Stomach (tissue), 9 donors: ENCODE measurements around the gene DBNDD2. TPM values are rescaled to one million over a fixed set of nuclear protein-coding genes. Genes with fewer than 3 reads are reported as not detected.

Experiments
- DNase-seq, 2 donors: peaks; one replicate each; pipeline versions ENCODE4 v3.0.0 to v3.0.0-alpha.2; 2013 to 2019
- H3K27ac ChIP-seq, 5 donors: fragments of 200-600 bp in 4 of 5; sonication (generic) in 4 of 5; one replicate each; pipeline ENCODE4 v1.5.1; 2013 to 2019; ENCODE audit warnings: mild to moderate bottlenecking in 1 of 5, moderate library complexity in 1 of 5
- H3K27me3 ChIP-seq, 3 donors: fragments of 200-600 bp; sonication (generic); one replicate each; pipeline ENCODE4 v1.5.1; 2017 to 2019; ENCODE audit warnings: mixed run types in 1 of 3
- H3K36me3 ChIP-seq, 4 donors: fragments of 200-600 bp; sonication (generic); 1 replicate in 3 of 4; 2 replicates in 1 of 4; pipeline ENCODE4 v1.5.1; 2016 to 2019
- H3K4me1 ChIP-seq, 4 donors: fragments of 200-600 bp; sonication (generic); one replicate each; pipeline ENCODE4 v1.5.1; 2016 to 2019
- H3K4me3 ChIP-seq, 4 donors: fragments of 200-600 bp; sonication (generic) in 3 of 4; one replicate each; pipeline ENCODE4 v1.5.1; 2016 to 2019; ENCODE audit warnings: mild to moderate bottlenecking in 1 of 4
- H3K9me3 ChIP-seq, 4 donors: fragments of 200-600 bp; sonication (generic); one replicate each; pipeline ENCODE4 v1.5.1; 2016 to 2019
- EP300 ChIP-seq: sonication (generic); formaldehyde crosslinking; IDR thresholded peaks from one replicate; pipeline ENCODE4 v1.6.1; 2017; ENCODE audit warnings: antibody characterized with exemption
- POLR2A ChIP-seq, 4 donors: fragments of 450-650 bp; IDR thresholded peaks; one replicate each; pipeline ENCODE4 v1.6.1; 2016; ENCODE audit warnings: antibody characterized with exemption in 4 of 4, control low read depth in 2 of 4, mild to moderate bottlenecking in 1 of 4, moderate library complexity in 1 of 4
- POLR2AphosphoS5 ChIP-seq, 3 donors: sonication (generic); formaldehyde crosslinking; IDR thresholded peaks; one replicate each; pipeline ENCODE4 v1.6.1; 2016; ENCODE audit warnings: antibody characterized with exemption in 3 of 3
- WGBS, 5 donors: extraction: QIAGEN DNeasy Blood & Tissue Kit in 3 of 5; methylation state at CpG; one replicate each; pipeline versions ENCODE4 v1.1.5 to v1.1.7; 2013 to 2018; 5-methylcytosine and 5-hydroxymethylcytosine counted together
- intact Hi-C: fragments of 100-400 bp; cut with DNase I; formaldehyde crosslinking; loops from one replicate; pipeline ENCODE4 v1.15.1; 2023; ENCODE audit warnings: low total_unique reads
- polyA plus RNA-seq, 3 donors: library from polyadenylated mRNA; stranded (reverse); fragments of 200-250 nt; gene quantifications; one replicate each; pipeline ENCODE4 v1.2.3, GENCODE V29; 2013
- total RNA-seq, 5 donors: library from RNA; depleted of rRNA; stranded (reverse); fragments of >200 nt; gene quantifications; one replicate each; pipeline versions ENCODE4 v1.1.0 to v1.2.3, GENCODE V29; 2014 to 2016
- TF ChIP-seq, protein P1 (sequence below), 7 experiments: fragments of 450-650 bp in 4 of 7; fragments of 200-600 bp in 3 of 7; sonication (generic) in 3 of 7; IDR thresholded peaks; one replicate each; pipeline ENCODE4 v1.5.1; 2016 to 2019; ENCODE audit warnings: antibody characterized with exemption in 7 of 7, control low read depth in 2 of 7, mild to moderate bottlenecking in 1 of 7
- donor health status: healthy with polysubstance abuse.
- donor health status: Bipolar disorder and iron deficiency.
- donor health status: healthy.

DBNDD2 gene
- total and polyA plus RNA-seq, 8 donors = 10.6 to 131 (median 58.1) TPM

DNA sequence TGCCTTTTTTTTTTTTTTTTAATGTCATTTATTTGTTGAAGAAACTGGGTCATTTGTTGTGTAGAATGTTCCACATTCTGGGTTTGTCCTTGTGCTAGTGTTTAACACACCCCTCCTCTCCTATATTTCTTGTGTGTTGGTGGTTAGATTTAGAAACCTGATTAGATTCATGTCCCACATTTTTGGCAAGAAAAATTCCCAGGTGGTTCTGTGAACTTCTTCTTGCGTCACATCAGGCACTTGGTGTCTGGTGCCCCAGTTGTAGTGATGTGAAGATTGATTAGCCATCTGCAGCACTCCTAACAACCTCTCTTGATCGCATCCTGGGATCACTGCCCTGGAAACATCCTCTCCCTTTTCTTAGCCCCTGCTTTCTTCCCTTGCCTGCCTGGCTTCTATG lies 15.6 kb downstream of the DBNDD2 start:
- Histone ChIP-seq H3K36me3 (peaks cover 58 to 88% (median 81%) of the 10 kb centered on the region in 4 donors), H3K27me3 (no peaks in the 10 kb centered on the region), H3K4me3 (no peak overlapping the region), H3K9me3 (no peaks in the 10 kb centered on the region), H3K4me1 (peaks cover 17 to 33% (median 31%) of the 10 kb centered on the region in 4 donors), H3K27ac (no peak overlapping the region)
- TF ChIP-seq POLR2A (IDR thresholded peaks at IDR 0.05) (no peak), POLR2AphosphoS5 (IDR thresholded peaks at IDR 0.05) (no peak), EP300 (no peak)
- TF ChIP-seq, protein P1, sequence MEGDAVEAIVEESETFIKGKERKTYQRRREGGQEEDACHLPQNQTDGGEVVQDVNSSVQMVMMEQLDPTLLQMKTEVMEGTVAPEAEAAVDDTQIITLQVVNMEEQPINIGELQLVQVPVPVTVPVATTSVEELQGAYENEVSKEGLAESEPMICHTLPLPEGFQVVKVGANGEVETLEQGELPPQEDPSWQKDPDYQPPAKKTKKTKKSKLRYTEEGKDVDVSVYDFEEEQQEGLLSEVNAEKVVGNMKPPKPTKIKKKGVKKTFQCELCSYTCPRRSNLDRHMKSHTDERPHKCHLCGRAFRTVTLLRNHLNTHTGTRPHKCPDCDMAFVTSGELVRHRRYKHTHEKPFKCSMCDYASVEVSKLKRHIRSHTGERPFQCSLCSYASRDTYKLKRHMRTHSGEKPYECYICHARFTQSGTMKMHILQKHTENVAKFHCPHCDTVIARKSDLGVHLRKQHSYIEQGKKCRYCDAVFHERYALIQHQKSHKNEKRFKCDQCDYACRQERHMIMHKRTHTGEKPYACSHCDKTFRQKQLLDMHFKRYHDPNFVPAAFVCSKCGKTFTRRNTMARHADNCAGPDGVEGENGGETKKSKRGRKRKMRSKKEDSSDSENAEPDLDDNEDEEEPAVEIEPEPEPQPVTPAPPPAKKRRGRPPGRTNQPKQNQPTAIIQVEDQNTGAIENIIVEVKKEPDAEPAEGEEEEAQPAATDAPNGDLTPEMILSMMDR (IDR thresholded peaks at IDR 0.05) = no peak
- intact Hi-C loops = loop anchor here (5.0 kb wide), 1 partner anchor 56 kb away; no protein-coding TSS in a partner anchor
- DNase-seq = no peak
- WGBS, 5 donors = 92 to 100% (median 98%) methylated on average over 2 of the region's 2 CpGs

- no peak overlapping the region for H3K27ac ChIP-seq
- peaks cover 3 to 16% (median 14%) of the 10 kb centered on the region in 4 donors for H3K4me1 ChIP-seq
- H3K36me3 ChIP-seq = peaks cover 42 to 70% (median 64%) of the 10 kb centered on the region in 4 donors
- no peaks in the 10 kb centered on the region for H3K9me3 ChIP-seq
- intact Hi-C loops = no loop called here
- H3K27me3 ChIP-seq = no peaks in the 10 kb centered on the region
- 94 to 96% (median 94%) methylated on average over 17 of the region's 17 CpGs for WGBS, 5 donors
- TF ChIP-seq POLR2AphosphoS5 (IDR thresholded peaks at IDR 0.05) = no peak
- no peak overlapping the region for H3K4me3 ChIP-seq
- DNase-seq = no peak
These were observed 17.5 kb downstream of the DBNDD2 start for GRCh38 chr20:45425561-45425960.

GRCh38 chr20:45426320-45427016 lies 18.4 kb downstream of the DBNDD2 start:
- Histone ChIP-seq H3K4me3 (no peak overlapping the region), H3K9me3 (no peaks in the 10 kb centered on the region), H3K27ac (peak overlapping the region in 1 of 5 donors; percentile 36), H3K4me1 (peaks cover 3 to 16% (median 14%) of the 10 kb centered on the region in 4 donors), H3K36me3 (peaks cover 33 to 61% (median 55%) of the 10 kb centered on the region in 4 donors), H3K27me3 (no peaks in the 10 kb centered on the region)
- intact Hi-C loops = no loop called here
- no peak for DNase-seq
- 80 to 90% (median 86%) methylated on average over 5 of the region's 5 CpGs for WGBS, 5 donors
- TF ChIP-seq POLR2A (IDR thresholded peaks at IDR 0.05) = no peak
- TF ChIP-seq EP300 = no peak
- no peak for TF ChIP-seq POLR2AphosphoS5 (IDR thresholded peaks at IDR 0.05)
- TF ChIP-seq, protein P1 (IDR thresholded peaks at IDR 0.05) = no peak

- Histone ChIP-seq H3K36me3 (peaks cover 24 to 50% (median 46%) of the 10 kb centered on the region in 4 donors), H3K9me3 (no peaks in the 10 kb centered on the region), H3K27ac (peak overlapping the region in 1 of 5 donors; percentile 36), H3K4me3 (no peak overlapping the region), H3K4me1 (peaks cover 3 to 16% (median 14%) of the 10 kb centered on the region in 4 donors), H3K27me3 (no peaks in the 10 kb centered on the region)
- TF ChIP-seq POLR2AphosphoS5 (IDR thresholded peaks at IDR 0.05) (peak in 2 of 3 donors; percentile 33 to 46), EP300 (no peak)
- intact Hi-C loops = no loop called here
- 59 to 70% (median 68%) methylated on average over 14 of the region's 14 CpGs for WGBS, 5 donors
- peak; percentile 36 to 66 for DNase-seq
These were observed 19.4 kb downstream of the DBNDD2 start for GRCh38 chr20:45427236-45428149.

GRCh38 chr20:45429618-45430017 lies 21.5 kb downstream of the DBNDD2 start:
- 72 to 87% (median 84%) methylated on average over 2 of the region's 2 CpGs for WGBS, 5 donors
- intact Hi-C loops = loop anchor here (5.0 kb wide), 1 partner anchor 52 kb away; the partner anchor contains the start of gene TP53TG5
- Histone ChIP-seq H3K4me3 (no peak overlapping the region), H3K27me3 (no peaks in the 10 kb centered on the region), H3K9me3 (no peaks in the 10 kb centered on the region), H3K27ac (no peak overlapping the region), H3K36me3 (peaks cover 11 to 29% (median 25%) of the 10 kb centered on the region in 4 donors), H3K4me1 (peaks cover 3 to 21% (median 14%) of the 10 kb centered on the region in 4 donors)
- DNase-seq = no peak
- no peak for TF ChIP-seq POLR2AphosphoS5 (IDR thresholded peaks at IDR 0.05)
- TF ChIP-seq POLR2A (IDR thresholded peaks at IDR 0.05) = no peak
- no peak for TF ChIP-seq EP300
- TF ChIP-seq, protein P1 (IDR thresholded peaks at IDR 0.05) = no peak
